WERI-Rb-1 (cell line): ENCODE data around the gene THAP3.

Source experiments
- DNase-seq: peaks from one replicate; pipeline ENCODE4 v3.0.0-alpha.2; 2020
- H3K27ac ChIP-seq: fragments of 250-450 bp; sonication (Bioruptor Pico); 2 replicates; pipeline ENCODE4 v1.5.1; 2020; ENCODE audit warnings: mild to moderate bottlenecking, moderate library complexity
- H3K27me3 ChIP-seq: fragments of 250-450 bp; sonication (Bioruptor Pico); 2 replicates; pipeline ENCODE4 v1.5.1; 2021; ENCODE audit warnings: mild to moderate bottlenecking, low read depth, moderate library complexity; ENCODE audit not compliant: insufficient read depth, severe bottlenecking
- H3K36me3 ChIP-seq: fragments of 250-450 bp; sonication (Bioruptor Pico); 2 replicates; pipeline ENCODE4 v1.5.1; 2020; ENCODE audit warnings: mild to moderate bottlenecking, moderate library complexity
- H3K4me3 ChIP-seq: 2 replicates; pipeline ENCODE4 v1.5.1; 2011; ENCODE audit warnings: low read depth, mild to moderate bottlenecking, control low read depth, low read length
- H3K9me3 ChIP-seq: fragments of 250-450 bp; sonication (Bioruptor Pico); 2 replicates; pipeline ENCODE4 v1.5.1; 2021; ENCODE audit warnings: mild to moderate bottlenecking, moderate library complexity; ENCODE audit not compliant: severe bottlenecking
- TF ChIP-seq, protein P1 (sequence below): IDR thresholded peaks from 2 replicates; pipeline ENCODE4 v1.5.1; 2011; ENCODE audit warnings: low read depth, mild to moderate bottlenecking, control low read depth, inconsistent platforms, low read length

The THAP3 gene

DNA sequence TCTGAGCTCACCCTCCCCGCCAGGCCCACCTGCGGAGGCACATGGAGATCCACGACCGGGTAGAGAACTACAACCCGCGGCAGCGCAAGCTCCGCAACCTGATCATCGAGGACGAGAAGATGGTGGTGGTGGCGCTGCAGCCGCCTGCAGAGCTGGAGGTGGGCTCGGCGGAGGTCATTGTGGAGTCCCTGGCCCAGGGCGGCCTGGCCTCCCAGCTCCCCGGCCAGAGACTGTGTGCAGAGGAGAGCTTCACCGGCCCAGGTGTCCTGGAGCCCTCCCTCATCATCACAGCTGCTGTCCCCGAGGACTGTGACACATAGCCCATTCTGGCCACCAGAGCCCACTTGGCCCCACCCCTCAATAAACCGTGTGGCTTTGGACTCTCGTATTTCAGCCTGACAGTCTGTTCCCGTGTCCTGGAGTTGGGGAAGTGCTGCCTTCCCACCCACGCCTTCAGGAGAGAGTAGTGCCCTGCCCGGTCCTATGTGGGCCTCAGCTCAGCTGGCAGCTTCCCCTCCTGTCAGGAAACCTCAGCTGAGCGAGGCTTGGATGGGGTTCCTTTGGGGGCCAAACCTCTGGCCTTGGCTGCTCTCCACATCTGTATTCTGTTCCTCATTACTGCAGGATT, 35.7 kb upstream of the THAP3 start:
- TF ChIP-seq, protein P1, sequence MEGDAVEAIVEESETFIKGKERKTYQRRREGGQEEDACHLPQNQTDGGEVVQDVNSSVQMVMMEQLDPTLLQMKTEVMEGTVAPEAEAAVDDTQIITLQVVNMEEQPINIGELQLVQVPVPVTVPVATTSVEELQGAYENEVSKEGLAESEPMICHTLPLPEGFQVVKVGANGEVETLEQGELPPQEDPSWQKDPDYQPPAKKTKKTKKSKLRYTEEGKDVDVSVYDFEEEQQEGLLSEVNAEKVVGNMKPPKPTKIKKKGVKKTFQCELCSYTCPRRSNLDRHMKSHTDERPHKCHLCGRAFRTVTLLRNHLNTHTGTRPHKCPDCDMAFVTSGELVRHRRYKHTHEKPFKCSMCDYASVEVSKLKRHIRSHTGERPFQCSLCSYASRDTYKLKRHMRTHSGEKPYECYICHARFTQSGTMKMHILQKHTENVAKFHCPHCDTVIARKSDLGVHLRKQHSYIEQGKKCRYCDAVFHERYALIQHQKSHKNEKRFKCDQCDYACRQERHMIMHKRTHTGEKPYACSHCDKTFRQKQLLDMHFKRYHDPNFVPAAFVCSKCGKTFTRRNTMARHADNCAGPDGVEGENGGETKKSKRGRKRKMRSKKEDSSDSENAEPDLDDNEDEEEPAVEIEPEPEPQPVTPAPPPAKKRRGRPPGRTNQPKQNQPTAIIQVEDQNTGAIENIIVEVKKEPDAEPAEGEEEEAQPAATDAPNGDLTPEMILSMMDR, result no peak
- H3K27ac ChIP-seq, result peak overlapping the region; percentile 22
- peaks cover 68% of the 10 kb centered on the region for H3K36me3 ChIP-seq
- no peak overlapping the region for H3K4me3 ChIP-seq
- no peaks in the 10 kb centered on the region for H3K9me3 ChIP-seq
- no peaks in the 10 kb centered on the region for H3K27me3 ChIP-seq
- no peak for DNase-seq

DNA sequence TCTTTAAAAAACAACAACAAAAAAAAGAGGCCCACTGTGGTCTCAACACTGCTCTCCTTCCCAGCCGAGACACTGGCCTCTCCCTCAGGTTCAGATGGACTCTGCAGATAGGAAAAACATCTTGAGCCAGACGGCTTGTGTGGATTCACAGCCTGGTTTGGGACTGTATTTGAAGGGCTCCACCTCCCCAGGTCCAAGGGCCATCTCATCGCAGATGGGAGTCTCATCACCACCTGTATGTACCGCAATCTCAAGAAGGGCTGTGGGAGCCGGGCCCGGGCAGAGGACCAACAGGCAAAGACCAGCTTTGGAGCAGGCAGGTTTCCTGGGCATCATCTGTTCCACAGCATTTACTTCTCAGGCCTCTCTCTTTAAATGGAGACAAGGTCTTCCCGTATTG, 34.6 kb upstream of the THAP3 start:
- peak overlapping the region; percentile 92; the same call in 1 of the 2 replicates for H3K27ac ChIP-seq
- TF ChIP-seq, protein P1, result no peak
- peaks cover 77% of the 10 kb centered on the region for H3K36me3 ChIP-seq
- no peak overlapping the region for H3K4me3 ChIP-seq
- H3K9me3 ChIP-seq, result no peaks in the 10 kb centered on the region
- no peak for DNase-seq
- no peaks in the 10 kb centered on the region for H3K27me3 ChIP-seq

DNA sequence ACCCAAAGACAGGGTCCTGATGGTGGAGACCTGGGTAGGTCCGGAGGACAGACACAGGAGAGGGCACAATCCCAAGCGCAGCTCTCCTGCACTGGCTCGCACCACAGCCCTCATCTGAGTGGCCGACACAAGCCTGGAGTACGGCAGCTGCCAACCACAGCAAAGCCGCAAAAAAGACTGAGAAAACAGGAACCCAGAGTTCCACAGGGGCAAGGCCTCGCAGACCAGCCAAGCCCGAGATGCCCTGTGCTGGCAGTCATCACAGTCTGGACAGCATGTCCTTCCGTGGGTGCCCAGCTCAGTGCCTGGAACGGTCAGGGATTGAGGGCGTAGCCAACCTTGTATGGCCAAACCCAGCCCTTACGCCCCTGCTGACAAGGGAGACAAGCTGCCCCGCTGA, 33.4 kb upstream of the THAP3 start:
- H3K27me3 ChIP-seq, result no peaks in the 10 kb centered on the region
- TF ChIP-seq, protein P1, result no peak
- no peak overlapping the region for H3K4me3 ChIP-seq
- H3K9me3 ChIP-seq, result no peaks in the 10 kb centered on the region
- no peak for DNase-seq
- H3K36me3 ChIP-seq, result peaks cover 85% of the 10 kb centered on the region
- peak overlapping the region; percentile 92 for H3K27ac ChIP-seq

DNA sequence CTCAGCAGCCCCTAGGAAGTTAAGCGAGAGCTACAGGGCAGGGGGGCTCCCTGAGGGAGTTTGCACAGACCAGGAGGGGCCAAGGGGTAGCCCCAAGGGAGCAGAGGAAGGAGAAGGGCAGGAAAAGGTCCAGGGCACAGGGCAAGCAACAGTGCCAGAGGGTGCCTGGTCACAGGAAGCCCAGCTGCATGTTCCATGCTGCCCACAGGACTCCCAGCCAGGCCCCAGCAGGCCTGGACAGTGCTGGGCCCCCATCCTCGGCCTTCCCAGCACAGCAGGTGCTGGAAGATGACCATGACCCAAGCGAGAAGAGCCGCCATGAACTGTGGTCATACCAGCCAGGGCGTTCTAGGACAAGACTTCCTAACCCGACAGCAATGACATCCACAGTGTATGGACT, 33.0 kb upstream of the THAP3 start:
- H3K36me3 ChIP-seq, result peaks cover 89% of the 10 kb centered on the region

DNA sequence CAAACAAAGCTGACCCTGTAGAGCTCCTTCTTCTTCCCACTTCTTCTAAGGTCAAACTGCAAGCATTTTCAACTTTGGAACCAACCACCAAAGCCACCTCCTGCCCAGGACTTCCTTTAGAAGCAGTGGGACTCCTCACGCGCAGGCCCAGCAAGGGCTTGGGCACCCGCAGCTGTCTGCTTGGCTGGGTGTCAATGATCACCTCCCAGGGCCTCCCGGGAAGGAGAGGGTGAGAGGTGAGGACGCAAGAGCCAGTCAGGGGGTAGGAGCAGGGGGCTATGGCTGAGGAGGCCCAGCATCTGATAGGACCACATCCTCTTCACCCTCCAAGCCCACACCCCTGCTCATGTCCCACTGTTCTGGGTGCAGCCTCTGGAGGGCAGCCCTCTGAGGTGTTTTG, 32.2 kb upstream of the THAP3 start:
- Histone ChIP-seq H3K36me3 (peaks cover 89% of the 10 kb centered on the region), H3K27ac (peak overlapping the region; percentile 92), H3K9me3 (no peaks in the 10 kb centered on the region), H3K4me3 (no peak overlapping the region), H3K27me3 (no peaks in the 10 kb centered on the region)
- TF ChIP-seq, protein P1, result no peak
- DNase-seq, result no peak

More for the DNA sequence above, 33.0 kb upstream of the THAP3 start:
- H3K4me3 ChIP-seq, result no peak overlapping the region
- H3K27ac ChIP-seq, result peak overlapping the region; percentile 92
- no peaks in the 10 kb centered on the region for H3K27me3 ChIP-seq
- H3K9me3 ChIP-seq, result no peaks in the 10 kb centered on the region
- DNase-seq, result no peak
- TF ChIP-seq, protein P1, result no peak
